HEK293 (cell line): ENCODE measurements around the gene ACSF2.
A peak's percentile ranks its signal among the peaks of the same experiment; 100 is the strongest.
"Not testable (repeated sequence)": the region's sequence is repeated elsewhere in the genome, so short reads cannot be mapped to it uniquely, and the experiment has no call there.

Source experiments
- CTCF ChIA-PET: fragments of 350-600 bp; formaldehyde crosslinking; extraction: SDS; loops from one replicate; lab custom pipeline; 2021; ENCODE audit warnings: antibody characterized with exemption; lab: Yijun Ruan, JAX
- POLR2A ChIA-PET: fragments of 300-600 bp; formaldehyde crosslinking; extraction: SDS; loops from one replicate; lab custom pipeline; 2020; ENCODE audit warnings: antibody characterized with exemption, inconsistent platforms; lab: Yijun Ruan, JAX
- H3K27ac ChIP-seq: fragments of 200-500 bp; sonication (Bioruptor generic); 2 replicates; pipeline ENCODE4 v1.5.1; 2014; ENCODE audit warnings: low read depth, low read length, control low read depth, inconsistent platforms; ENCODE audit errors: extremely low read depth
- H3K36me3 ChIP-seq, 2 experiments: fragments of 200-500 bp in 1 of 2; sonication (Bioruptor generic) in 1 of 2; 1 replicate in 1 of 2; 2 replicates in 1 of 2; pipeline ENCODE4 v1.5.1; 2014 to 2017; ENCODE audit warnings: inconsistent platforms in 2 of 2, low read length in 2 of 2; ENCODE audit not compliant: control insufficient read depth in 2 of 2, insufficient read depth in 1 of 2
- H3K4me1 ChIP-seq: fragments of 200-500 bp; sonication (Bioruptor generic); 2 replicates; pipeline ENCODE4 v1.5.1; 2014; ENCODE audit warnings: mild to moderate bottlenecking, low read length, inconsistent platforms; ENCODE audit not compliant: control insufficient read depth, insufficient read depth
- H3K4me3 ChIP-seq: 2 replicates; pipeline ENCODE4 v1.5.1; 2011; ENCODE audit warnings: low read depth, mild to moderate bottlenecking, control low read depth, low read length, moderate library complexity
- H3K9me3 ChIP-seq: fragments of 200-500 bp; sonication (Bioruptor generic); 2 replicates; pipeline ENCODE4 v1.5.1; 2014; ENCODE audit warnings: low read depth, low read length, inconsistent platforms; ENCODE audit not compliant: control insufficient read depth, insufficient read depth
- MZF1 ChIP-seq: fragments of 450-650 bp; formaldehyde crosslinking; IDR thresholded peaks from 2 replicates; pipeline ENCODE4 v1.5.1; 2017; ENCODE audit warnings: missing biosample characterization, missing genetic modification characterization, borderline replicate concordance
- SP2 ChIP-seq: fragments of 450-650 bp; formaldehyde crosslinking; IDR thresholded peaks from 2 replicates; pipeline ENCODE4 v1.5.1; 2016; ENCODE audit warnings: missing biosample characterization, missing genetic modification characterization
- ZNF394 ChIP-seq: fragments of 450-650 bp; formaldehyde crosslinking; IDR thresholded peaks from 2 replicates; pipeline ENCODE4 v1.5.1; 2016; ENCODE audit warnings: missing biosample characterization, missing genetic modification characterization, mild to moderate bottlenecking, moderate library complexity, borderline replicate concordance
- ZNF423 ChIP-seq: fragments of 450-650 bp; formaldehyde crosslinking; IDR thresholded peaks from 2 replicates; pipeline ENCODE4 v1.5.1; 2016; ENCODE audit warnings: missing biosample characterization, missing genetic modification characterization
- ZNF433 ChIP-seq: fragments of 450-650 bp; formaldehyde crosslinking; IDR thresholded peaks from 2 replicates; pipeline ENCODE4 v1.5.1; 2016; ENCODE audit warnings: missing biosample characterization, missing genetic modification characterization, low read depth
- ZNF518A ChIP-seq: fragments of 450-650 bp; formaldehyde crosslinking; conservative IDR thresholded peaks from 2 replicates; pipeline ENCODE4 v1.5.1; 2016; ENCODE audit warnings: low read depth, missing biosample characterization, missing genetic modification characterization
- ZNF660 ChIP-seq: fragments of 450-650 bp; IDR thresholded peaks from 2 replicates; pipeline ENCODE4 v1.5.1; 2018; ENCODE audit warnings: missing biosample characterization, mild to moderate bottlenecking, missing genetic modification characterization
- ZSCAN30 ChIP-seq: fragments of 450-650 bp; IDR thresholded peaks from 2 replicates; pipeline ENCODE4 v1.5.1; 2018; ENCODE audit warnings: missing biosample characterization, mild to moderate bottlenecking, missing genetic modification characterization, moderate library complexity
- TF ChIP-seq, protein P1 (sequence below): fragments of 450-650 bp; formaldehyde crosslinking; IDR thresholded peaks from 2 replicates; pipeline ENCODE4 v1.5.1; 2016; ENCODE audit warnings: missing biosample characterization, missing genetic modification characterization

ACSF2 gene

GRCh38 chr17:50426814-50427787 lies 1.1 kb downstream of the ACSF2 start (continued):
- TF ChIP-seq ZNF423 (tag by site-specific recombination) (no peak), ZNF518A (tag by site-specific recombination) (peak; percentile 39; the same call in 1 of the 2 replicates), ZSCAN30 (0 out of 2 replicates have a peak, but pooled peaks have one; percentile 20), ZNF660 (tag by site-specific recombination) (0 out of 2 replicates have a peak, but pooled peaks have one; percentile 16), MZF1 (peak; percentile 45; the same call in 1 of the 2 replicates), ZNF394 (tag by site-specific recombination) (peak; percentile 43; the same call in 1 of the 2 replicates), SP2 (tag by site-specific recombination) (peak; percentile 31)
- TF ChIP-seq, protein P1, sequence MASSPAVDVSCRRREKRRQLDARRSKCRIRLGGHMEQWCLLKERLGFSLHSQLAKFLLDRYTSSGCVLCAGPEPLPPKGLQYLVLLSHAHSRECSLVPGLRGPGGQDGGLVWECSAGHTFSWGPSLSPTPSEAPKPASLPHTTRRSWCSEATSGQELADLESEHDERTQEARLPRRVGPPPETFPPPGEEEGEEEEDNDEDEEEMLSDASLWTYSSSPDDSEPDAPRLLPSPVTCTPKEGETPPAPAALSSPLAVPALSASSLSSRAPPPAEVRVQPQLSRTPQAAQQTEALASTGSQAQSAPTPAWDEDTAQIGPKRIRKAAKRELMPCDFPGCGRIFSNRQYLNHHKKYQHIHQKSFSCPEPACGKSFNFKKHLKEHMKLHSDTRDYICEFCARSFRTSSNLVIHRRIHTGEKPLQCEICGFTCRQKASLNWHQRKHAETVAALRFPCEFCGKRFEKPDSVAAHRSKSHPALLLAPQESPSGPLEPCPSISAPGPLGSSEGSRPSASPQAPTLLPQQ: peak; percentile 57; the same call in 1 of the 2 replicates
- TF ChIP-seq, all 188 proteins: peak for 28

- H3K9me3 ChIP-seq, H3K27ac ChIP-seq, H3K4me3 ChIP-seq: not testable (repeated sequence)
- peaks cover 10% of the 10 kb centered on the region; the same call in 1 of the 2 replicates for H3K4me1 ChIP-seq
- CTCF ChIA-PET: interaction anchor here (0.6 to 9.9 kb wide), 4 partner anchors 15 to 933 kb away, joined by 3 to 71 read pairs (median 4); partner anchors contain the start of genes LRRC59 and NGFR
- POLR2A ChIA-PET: interaction anchor here (1.5 kb wide), 1 partner anchor 12 kb away, joined by 3 read pairs; no protein-coding TSS in a partner anchor
- H3K36me3 ChIP-seq: peaks cover 0 to 12% of the 10 kb centered on the region in 2 experiments; a peak in 1 of 3 replicates
Observed at GRCh38 chr17:50428126-50428525, 2.1 kb downstream of the ACSF2 start.

DNA sequence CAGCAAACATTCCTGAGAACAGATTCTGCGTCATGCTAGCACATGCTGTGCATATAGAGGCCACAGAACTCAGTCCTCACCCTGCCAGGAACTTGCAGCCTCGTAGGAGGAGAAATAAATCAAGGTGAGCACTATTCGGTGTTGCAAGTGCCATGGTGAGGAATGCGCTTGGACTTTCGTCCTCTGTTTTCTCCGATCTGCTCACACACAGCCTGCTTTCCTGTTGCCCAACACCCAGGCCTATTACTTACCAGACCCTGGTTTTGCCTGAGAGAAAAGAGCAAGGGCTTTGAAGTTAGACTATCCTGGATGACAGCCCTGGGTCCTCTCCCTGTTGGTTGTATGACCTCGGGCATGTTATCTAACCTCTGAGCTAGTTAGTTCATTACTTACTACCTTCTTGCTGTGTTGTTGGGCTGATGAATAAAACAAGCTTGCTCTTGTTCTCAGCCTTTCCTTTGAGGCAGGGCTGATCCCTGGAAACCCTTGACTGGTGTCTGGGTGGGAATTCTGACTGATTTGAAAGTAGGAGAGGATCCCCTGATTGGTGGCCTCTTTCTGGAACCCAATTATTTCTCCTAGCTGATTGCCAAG lies 2.9 kb downstream of the ACSF2 start:
- Histone ChIP-seq H3K4me3 (no peak overlapping the region), H3K9me3 (no peaks in the 10 kb centered on the region), H3K4me1 (peaks cover 10% of the 10 kb centered on the region; the same call in 1 of the 2 replicates), H3K27ac (no peak overlapping the region), H3K36me3 (peaks cover 4 to 15% of the 10 kb centered on the region in 2 experiments; a peak in 2 of 3 replicates)
- POLR2A ChIA-PET: interaction anchor here (0.6 kb wide), 1 partner anchor 82 kb away, joined by 4 read pairs; no protein-coding TSS in a partner anchor
- TF ChIP-seq ZNF433 (tag by site-specific recombination): no peak
- CTCF ChIA-PET: interaction anchor here (0.6 to 9.9 kb wide), 5 partner anchors 31 to 934 kb away, joined by 3 to 71 read pairs (median 3); partner anchors contain the start of genes LRRC59 and NGFR
